Stimulated activated CD8-positive, alpha-beta memory T cell treated with anti-CD3 and anti-CD28 coated beads, Interleukin-15, amount 100 ng/mL, for 1 hour (primary cell): ENCODE data around the gene ZNF366.

Source experiments
- DNase-seq: peaks from one replicate; pipeline ENCODE4 v3.0.0-alpha.2; 2020; ENCODE audit warnings: low read depth

The ZNF366 gene

DNA sequence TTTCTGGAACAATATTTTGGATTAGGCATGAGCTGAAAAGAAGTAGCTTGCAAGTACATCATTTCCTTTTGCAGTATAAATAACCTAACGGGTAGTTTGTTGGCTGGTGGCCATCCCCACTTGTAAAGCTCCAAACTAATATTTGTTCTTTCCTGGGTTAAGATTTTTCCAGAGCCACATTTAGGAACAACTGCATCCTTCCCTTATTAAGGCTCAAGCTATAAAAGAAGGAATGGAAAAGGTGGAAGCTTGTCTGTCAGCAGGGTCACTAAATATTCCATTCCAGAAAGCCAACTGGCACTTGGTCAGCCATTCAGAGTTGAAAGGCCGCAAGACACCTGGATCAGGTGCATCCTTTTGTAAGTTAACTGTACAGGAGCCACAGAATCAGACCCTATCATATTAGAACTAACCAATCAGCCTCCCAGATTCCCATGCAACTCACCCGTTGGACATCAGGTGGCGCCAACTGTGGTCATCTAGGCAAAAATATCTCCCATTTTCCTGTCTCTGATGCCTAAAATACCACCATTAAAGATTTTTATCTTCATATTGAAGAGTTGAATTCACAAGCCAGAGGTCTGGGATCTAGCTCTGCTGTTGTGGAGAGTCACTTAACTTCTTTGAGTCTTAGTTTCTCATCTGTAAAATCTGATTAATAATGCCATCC is 104.1 kb downstream of the ZNF366 start:
- no peak for DNase-seq

DNA sequence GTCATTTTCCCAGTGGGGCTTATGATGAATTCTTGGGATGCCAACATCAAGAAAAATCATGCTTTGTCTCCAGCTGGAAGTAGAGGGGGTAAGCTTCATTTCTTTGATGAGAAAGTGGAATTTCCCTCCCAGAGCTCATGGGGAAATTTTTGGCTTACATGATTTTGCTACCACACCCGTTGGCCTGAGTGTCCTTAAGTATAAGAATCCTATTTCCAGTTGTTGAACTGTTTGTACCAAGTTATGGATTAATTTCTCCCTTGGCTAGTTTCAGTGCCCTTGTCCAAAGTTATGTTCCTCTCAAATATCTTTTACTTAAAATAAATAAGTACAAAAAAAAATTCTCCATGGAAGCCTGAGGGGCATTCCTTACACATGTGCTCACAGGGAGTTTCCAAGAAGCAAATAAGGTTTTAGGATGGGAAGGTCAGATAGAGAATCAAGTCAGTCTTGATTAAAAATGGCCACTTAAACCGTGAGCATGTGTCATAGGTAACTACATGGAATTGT is 104.8 kb downstream of the ZNF366 start:
- no peak for DNase-seq

DNA sequence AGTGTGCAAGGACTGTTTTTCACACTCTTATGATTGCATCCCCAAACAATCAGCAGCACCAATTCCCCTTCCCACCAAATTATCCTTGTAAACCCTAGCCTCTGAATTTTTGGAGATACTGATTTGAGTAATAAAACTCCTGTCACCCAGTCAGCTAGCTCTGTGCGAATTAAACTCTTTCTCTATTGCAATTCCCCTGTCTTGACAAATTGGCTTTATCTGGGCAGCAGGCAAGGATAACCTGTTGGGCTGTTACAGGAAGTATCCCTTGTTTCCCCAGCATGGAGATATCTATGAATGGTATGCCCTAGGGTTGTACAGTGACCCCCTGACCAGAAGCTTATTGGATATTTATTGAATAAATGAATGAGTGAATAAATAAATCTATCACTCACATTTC is 106.3 kb downstream of the ZNF366 start:
- DNase-seq, result no peak

DNA sequence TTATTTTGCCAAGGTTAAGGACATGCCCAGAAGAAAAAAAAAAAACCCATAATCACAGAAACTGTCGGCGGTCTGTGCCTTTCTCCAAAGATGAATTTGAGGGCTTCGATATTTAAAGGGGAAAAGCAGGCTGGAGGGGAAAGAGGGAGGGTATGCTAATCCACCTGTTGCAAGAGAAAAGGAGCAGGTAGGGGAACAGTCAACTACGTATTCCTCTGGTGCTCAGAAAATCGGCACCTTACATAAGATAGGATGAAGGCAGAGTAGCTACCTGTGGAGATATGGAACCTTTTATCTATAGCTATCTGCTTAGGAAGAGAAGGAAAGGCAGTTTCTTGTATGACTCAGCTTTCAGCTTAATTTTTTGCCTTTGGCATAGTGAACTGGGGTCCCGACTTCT is 109.4 kb downstream of the ZNF366 start:
- no peak for DNase-seq

- no peak for DNase-seq
Measured at GRCh38 chr5:72394688-72395087, 112.5 kb downstream of the ZNF366 start.

DNA sequence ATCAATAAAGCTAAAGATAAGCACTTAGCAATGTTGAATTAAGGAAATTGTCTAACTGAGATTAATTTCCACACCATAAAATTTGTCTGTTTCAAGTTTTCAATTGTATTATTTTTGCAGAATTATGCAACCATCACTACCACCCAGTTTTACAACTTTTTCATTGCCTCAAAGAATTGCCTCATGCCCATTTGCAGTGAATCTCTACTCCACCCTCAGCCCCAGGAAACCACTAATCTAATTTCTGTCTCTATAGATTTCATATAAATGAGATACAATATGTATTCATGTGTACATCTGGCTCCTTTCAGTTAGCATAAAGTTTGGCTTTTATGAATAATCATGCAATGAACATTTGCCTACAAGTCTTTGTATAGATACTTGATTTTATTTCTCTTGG is 114.2 kb downstream of the ZNF366 start:
- DNase-seq, result no peak
